Measurements from ENCODE around the gene PPFIA1. TPM values are rescaled to one million over a fixed set of nuclear protein-coding genes. Genes with fewer than 3 reads are reported as not detected.
A peak's percentile ranks its signal among the peaks of the same experiment; 100 is the strongest.

Gene PPFIA1
- total RNA-seq, 6 experiments from 2014 or later: 29.4 to 40.0 (median 32.7) TPM

DNA sequence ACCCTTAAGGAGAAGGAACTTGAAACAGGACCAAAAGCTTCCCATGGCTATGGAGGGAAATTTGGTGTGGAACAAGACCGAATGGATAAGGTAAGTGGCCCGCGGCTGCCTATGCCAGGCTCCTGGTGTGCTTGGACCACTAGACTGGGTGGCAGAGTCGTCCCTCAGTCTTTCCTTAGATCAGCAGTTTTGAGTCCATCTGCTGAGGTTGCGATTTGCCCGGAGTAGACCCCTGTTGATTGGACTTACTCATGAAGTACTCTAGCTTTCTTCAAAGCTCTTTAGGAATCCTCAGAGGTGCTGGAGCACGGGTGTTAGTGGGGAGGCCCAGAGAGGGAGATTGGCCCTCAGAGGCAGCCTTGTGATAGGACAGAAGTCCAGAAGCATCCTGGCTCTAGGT is 139.4 kb downstream of the PPFIA1 start:
- Mint-ChIP-seq H3K27ac (no peak overlapping the region), H3K4me3 (no peak overlapping the region), H3K9me3 (no peaks in the 10 kb centered on the region), H3K36me3 (ENCODE audit: low read depth) (peaks cover 54% of the 10 kb centered on the region), H3K4me1 (ENCODE audit: low read depth) (peaks cover 6% of the 10 kb centered on the region), H3K27me3 (ENCODE audit: insufficient read depth) (peaks cover 2% of the 10 kb centered on the region; the same call in 1 of the 2 replicates)
- TF ChIP-seq, protein P1, sequence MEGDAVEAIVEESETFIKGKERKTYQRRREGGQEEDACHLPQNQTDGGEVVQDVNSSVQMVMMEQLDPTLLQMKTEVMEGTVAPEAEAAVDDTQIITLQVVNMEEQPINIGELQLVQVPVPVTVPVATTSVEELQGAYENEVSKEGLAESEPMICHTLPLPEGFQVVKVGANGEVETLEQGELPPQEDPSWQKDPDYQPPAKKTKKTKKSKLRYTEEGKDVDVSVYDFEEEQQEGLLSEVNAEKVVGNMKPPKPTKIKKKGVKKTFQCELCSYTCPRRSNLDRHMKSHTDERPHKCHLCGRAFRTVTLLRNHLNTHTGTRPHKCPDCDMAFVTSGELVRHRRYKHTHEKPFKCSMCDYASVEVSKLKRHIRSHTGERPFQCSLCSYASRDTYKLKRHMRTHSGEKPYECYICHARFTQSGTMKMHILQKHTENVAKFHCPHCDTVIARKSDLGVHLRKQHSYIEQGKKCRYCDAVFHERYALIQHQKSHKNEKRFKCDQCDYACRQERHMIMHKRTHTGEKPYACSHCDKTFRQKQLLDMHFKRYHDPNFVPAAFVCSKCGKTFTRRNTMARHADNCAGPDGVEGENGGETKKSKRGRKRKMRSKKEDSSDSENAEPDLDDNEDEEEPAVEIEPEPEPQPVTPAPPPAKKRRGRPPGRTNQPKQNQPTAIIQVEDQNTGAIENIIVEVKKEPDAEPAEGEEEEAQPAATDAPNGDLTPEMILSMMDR (IDR thresholded peaks at IDR 0.05): no peak
- no peak for DNase-seq

DNA sequence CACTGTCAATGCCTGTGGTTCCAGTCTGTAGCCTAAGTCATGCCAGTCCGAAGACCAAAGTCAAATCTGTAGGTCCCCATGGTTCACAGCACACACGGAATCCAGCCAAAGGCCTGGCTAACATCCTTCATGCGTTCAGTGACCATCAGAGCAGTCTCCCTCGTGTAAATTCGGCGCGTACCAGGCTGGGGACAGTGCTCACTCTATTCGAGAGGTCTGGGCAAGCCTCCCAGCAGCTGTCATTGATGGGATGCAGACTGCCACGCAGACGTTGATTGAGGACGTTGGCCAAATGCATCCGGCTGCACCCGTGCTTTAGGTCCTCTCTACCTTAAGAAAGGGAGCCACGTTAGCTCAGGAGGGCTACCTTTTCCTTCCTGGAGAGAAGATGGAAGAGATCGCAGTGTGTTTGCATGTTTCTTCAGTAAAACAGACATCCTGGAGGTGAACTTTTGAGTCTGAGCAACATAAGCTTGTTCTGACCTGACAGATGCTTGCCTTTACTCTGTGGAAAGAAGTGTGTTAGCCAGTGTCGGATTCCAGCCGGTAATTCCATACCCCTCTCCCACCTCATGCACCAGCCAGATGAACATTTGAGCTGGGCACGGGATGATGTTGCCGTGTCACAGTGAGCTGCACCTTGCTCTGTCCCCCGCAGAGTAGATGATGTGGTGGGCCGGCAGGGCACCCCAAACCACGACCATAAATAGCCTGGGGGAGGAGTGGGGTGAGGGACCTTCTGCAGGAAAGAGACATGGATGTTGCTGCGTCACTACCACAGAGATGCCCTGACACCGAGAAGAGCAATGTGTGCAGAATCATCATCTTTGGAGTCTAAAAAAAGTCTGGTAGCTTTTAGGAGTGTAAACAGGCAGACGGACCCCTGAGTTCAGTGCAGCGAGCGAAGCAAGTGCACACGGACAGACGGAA is 140.1 kb downstream of the PPFIA1 start:
- TF ChIP-seq, protein P1 (IDR thresholded peaks at IDR 0.05): no peak
- Mint-ChIP-seq H3K9me3 (no peaks in the 10 kb centered on the region), H3K4me1 (ENCODE audit: low read depth) (peaks cover 13% of the 10 kb centered on the region), H3K36me3 (ENCODE audit: low read depth) (peaks cover 57% of the 10 kb centered on the region), H3K27me3 (ENCODE audit: insufficient read depth) (peaks cover 2% of the 10 kb centered on the region; the same call in 1 of the 2 replicates), H3K27ac (no peak overlapping the region), H3K4me3 (no peak overlapping the region)
- no peak for DNase-seq

DNA sequence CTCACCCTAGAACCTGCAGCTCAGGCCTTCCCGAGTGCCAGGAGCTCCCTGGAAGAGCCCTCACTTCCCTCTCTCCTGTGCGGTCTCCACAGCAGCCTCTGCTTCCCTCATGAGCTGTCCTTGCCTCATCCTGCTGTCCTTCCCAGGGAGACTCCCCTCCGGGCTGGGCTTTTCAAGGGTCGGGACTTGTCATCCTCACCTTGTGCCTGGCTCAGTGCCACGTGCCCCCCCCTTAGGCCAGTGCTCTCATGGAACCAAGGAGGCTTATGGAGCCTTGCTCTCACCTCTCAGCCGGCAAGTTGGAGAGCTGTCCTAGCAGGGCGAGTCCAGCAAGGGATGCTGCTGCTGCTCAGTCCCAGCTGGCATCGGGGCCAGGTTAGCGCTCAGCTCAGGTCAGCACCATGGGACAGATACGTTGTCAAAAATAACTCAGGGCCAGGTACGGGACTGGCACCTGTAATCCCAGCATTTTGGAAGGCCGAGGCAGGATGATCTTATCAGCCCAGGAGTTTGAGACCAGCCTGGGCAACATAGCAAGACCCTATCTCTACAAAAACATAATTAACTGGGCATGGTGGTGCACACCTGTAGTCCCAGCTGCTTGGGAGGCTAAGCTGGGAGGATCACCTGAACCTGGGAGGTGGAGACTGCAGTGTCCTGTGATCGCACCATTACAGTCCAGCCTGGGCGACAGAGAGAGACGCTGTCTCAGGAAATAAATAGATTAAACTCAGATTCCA is 141.4 kb downstream of the PPFIA1 start:
- peaks cover 22% of the 10 kb centered on the region for H3K4me1 Mint-ChIP-seq (ENCODE audit: low read depth)
- DNase-seq: no peak
- no peak overlapping the region for H3K27ac Mint-ChIP-seq
- TF ChIP-seq, protein P1 (IDR thresholded peaks at IDR 0.05): no peak
- peaks cover 63% of the 10 kb centered on the region for H3K36me3 Mint-ChIP-seq (ENCODE audit: low read depth)
- no peak overlapping the region for H3K4me3 Mint-ChIP-seq
- peaks cover 2% of the 10 kb centered on the region; the same call in 1 of the 2 replicates for H3K27me3 Mint-ChIP-seq (ENCODE audit: insufficient read depth)
- H3K9me3 Mint-ChIP-seq: no peaks in the 10 kb centered on the region

DNA sequence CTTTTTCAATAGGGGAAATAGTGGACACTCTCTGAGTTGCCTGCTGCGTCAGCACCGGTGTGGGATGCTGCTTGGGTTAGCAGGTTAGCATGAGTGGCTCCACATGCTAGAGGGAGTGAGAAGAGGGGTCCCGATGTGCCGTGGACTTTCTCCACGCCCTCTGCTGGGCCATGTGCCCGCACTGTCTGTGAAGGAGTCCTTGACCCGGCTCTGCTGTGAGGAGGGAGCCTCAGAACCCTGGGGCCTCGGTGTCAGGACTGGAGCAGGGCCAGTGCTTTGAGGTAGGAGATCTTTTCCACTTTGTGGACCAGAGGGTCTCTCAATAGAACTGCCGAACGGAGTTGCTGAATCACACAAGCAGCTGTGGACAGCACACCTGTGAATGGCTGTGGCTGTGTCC is 142.7 kb downstream of the PPFIA1 start:
- TF ChIP-seq, protein P1 (IDR thresholded peaks at IDR 0.05): no peak
- H3K27me3 Mint-ChIP-seq (ENCODE audit: insufficient read depth): peaks cover 8% of the 10 kb centered on the region
- no peak for DNase-seq
- no peak overlapping the region for H3K4me3 Mint-ChIP-seq
- peaks cover 22% of the 10 kb centered on the region for H3K4me1 Mint-ChIP-seq (ENCODE audit: low read depth)
- H3K9me3 Mint-ChIP-seq: no peaks in the 10 kb centered on the region
- H3K27ac Mint-ChIP-seq: peak overlapping the region; percentile 33; the same call in 1 of the 2 replicates
- H3K36me3 Mint-ChIP-seq (ENCODE audit: low read depth): peaks cover 61% of the 10 kb centered on the region

DNA sequence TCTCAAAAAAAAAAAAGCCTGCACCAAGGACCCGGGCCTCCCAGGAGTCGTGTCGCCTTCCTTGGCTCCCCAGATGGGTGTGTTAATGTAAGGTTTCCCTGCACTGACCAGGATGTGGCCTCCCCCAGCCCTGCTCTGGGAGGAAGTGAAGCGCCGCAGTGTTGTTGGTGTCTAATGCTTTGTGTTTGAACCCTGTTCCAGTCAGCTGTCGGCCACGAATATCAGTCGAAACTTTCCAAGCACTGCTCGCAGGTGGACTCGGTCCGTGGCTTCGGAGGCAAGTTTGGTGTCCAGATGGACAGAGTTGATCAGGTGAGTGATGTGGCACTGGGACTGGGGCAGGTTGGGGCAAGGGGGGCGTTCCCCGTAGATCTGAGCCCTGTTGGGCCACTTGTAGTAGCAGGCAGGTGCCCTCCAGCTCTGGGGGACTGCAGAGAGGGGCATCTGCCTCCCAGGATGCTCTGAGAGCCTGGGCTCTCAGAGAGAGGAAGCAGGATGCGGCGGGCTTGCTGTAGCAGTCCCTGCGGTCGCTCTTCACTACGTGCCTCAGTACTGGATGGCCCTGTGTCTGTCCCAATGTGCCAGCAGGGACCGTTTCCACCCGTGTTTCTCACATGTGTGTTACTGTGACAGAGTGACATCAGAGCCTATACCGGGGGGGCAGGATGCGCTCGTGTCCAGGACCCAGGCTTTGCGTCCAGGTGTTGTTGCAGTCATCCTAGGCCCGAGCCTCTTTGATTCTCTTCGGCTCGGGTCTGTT is 144.0 kb downstream of the PPFIA1 start:
- Mint-ChIP-seq H3K4me3 (no peak overlapping the region), H3K27ac (peak overlapping the region; percentile 81)
- TF ChIP-seq, protein P1 (IDR thresholded peaks at IDR 0.05): no peak

More for the DNA sequence above, 144.0 kb downstream of the PPFIA1 start:
- no peak for DNase-seq
- Mint-ChIP-seq H3K4me1 (ENCODE audit: low read depth) (peaks cover 22% of the 10 kb centered on the region), H3K36me3 (ENCODE audit: low read depth) (peaks cover 56% of the 10 kb centered on the region), H3K27me3 (ENCODE audit: insufficient read depth) (peaks cover 8% of the 10 kb centered on the region), H3K9me3 (no peaks in the 10 kb centered on the region)
